Choroid plexus epithelial cell (primary cell): Measurements from ENCODE around the gene OR52J3.
"Not testable (repeated sequence)": the region's sequence is repeated elsewhere in the genome, so short reads cannot be mapped to it uniquely, and the experiment has no call there.

ENCODE experiments used
- DNase-seq: peaks from one replicate; pipeline ENCODE4 v3.0.0-alpha.2; 2010; ENCODE audit warnings: low read depth
- H3K4me3 ChIP-seq: 2 replicates; pipeline ENCODE4 v1.5.1; 2011; ENCODE audit warnings: low read depth, mild to moderate bottlenecking, control low read depth, low read length, moderate library complexity
- TF ChIP-seq, protein P1 (sequence below): conservative IDR thresholded peaks from 2 replicates; pipeline ENCODE4 v1.5.1; 2011; ENCODE audit warnings: low read depth, mild to moderate bottlenecking, control low read depth, inconsistent platforms, low read length, moderate library complexity

Gene OR52J3

DNA sequence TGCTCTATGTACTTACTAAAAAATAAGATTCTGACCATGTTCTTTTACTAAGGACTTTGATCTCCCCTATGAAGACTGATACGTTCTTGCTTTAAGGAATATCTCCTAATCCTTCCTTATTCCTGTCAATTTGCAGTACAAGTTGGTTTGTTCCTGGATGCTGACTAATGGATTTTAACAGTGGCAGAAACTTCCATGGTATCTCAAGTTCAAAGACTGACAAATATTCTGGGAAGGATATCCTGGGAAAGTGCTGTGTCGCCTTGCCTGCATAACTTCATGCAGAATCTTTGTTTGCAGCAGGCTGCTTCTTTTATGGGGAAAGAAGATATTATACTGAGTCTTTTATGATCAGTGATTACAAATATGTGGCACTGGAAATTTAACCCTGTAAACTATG lies 8.4 kb upstream of the OR52J3 start:
- TF ChIP-seq, protein P1, sequence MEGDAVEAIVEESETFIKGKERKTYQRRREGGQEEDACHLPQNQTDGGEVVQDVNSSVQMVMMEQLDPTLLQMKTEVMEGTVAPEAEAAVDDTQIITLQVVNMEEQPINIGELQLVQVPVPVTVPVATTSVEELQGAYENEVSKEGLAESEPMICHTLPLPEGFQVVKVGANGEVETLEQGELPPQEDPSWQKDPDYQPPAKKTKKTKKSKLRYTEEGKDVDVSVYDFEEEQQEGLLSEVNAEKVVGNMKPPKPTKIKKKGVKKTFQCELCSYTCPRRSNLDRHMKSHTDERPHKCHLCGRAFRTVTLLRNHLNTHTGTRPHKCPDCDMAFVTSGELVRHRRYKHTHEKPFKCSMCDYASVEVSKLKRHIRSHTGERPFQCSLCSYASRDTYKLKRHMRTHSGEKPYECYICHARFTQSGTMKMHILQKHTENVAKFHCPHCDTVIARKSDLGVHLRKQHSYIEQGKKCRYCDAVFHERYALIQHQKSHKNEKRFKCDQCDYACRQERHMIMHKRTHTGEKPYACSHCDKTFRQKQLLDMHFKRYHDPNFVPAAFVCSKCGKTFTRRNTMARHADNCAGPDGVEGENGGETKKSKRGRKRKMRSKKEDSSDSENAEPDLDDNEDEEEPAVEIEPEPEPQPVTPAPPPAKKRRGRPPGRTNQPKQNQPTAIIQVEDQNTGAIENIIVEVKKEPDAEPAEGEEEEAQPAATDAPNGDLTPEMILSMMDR, result no peak
- DNase-seq, result no peak
- no peak overlapping the region for H3K4me3 ChIP-seq

DNA sequence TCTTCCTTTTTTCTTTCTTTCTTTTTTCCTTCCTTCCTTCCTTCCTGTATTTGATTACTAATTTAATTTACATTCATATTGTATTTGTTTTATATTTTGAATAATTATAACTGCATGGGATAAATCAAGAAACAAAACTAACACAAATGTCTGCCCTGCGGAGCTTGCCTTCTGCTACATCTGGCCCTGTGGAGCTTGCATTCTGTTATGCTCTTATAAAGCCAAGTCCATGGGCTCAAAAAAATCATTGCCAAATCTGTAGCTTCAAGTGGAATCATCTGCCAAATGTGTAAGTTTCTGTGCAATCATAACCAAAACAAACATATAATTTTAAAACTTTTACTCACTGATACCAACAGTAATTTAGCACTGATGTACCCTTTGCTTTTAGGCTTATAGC lies 8.0 kb upstream of the OR52J3 start:
- TF ChIP-seq, protein P1, result no peak
- H3K4me3 ChIP-seq, result no peak overlapping the region
- DNase-seq, result no peak

DNA sequence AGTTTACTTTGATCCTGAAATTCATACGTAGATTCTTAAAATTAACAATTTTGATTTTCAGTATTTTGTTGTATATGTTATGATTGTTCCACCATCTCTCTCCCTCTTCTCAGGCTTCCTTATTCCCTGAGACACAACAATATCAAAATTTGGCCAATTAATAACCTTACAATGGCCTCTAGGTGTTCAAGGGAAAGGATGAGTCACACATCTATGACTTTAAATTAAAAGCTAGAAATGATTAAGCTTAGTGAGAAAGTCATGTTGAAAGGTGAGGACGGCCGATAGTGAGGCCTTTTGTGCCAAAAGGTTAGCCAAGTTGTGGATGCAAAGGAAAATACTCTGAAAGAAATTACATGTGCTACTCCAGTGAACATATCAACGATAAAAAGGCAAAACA lies 5.5 kb upstream of the OR52J3 start:
- TF ChIP-seq, protein P1, result no peak
- DNase-seq, result no peak
- no peak overlapping the region for H3K4me3 ChIP-seq

DNA sequence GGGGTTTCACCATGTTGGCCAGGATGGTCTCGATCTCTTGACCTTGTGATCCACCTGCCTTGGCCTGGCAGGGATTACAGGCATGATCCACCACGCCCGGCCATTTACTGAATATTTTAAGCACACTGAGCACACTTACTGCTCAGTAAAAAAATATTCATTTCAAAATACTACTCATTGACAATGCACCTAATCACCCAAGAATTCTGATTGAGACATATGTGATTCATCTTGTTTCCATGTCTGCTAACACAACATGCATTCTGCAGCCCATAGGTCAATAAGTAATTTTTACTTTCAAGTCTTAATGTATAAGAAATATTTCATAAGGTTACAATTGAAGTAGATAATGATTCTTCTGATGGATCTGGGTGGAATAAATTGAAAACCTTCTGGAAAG lies 4.2 kb upstream of the OR52J3 start:
- DNase-seq, result peak; percentile 2
- no peak overlapping the region for H3K4me3 ChIP-seq
- TF ChIP-seq, protein P1, result no peak

DNA sequence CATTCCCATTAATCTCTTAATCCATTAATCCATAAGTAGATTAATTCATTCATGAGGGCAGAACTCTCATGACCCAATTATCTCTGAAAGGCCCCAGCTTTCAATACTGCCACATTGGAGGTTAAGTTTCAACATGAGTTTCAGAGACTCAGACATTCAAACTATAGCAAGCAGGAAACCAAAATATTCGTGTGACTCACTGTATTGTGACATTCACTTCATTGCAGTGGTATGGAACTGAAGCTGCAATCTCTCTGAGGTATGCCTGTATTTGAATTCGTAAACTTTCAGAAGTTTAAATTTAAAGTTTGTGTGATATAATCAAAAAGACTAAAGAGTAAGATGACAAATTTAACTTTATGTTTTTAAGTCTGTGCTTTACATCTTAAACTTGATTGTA lies 2.9 kb upstream of the OR52J3 start:
- TF ChIP-seq, protein P1, result no peak
- DNase-seq, result peak; percentile 48
- H3K4me3 ChIP-seq, result no peak overlapping the region

DNA sequence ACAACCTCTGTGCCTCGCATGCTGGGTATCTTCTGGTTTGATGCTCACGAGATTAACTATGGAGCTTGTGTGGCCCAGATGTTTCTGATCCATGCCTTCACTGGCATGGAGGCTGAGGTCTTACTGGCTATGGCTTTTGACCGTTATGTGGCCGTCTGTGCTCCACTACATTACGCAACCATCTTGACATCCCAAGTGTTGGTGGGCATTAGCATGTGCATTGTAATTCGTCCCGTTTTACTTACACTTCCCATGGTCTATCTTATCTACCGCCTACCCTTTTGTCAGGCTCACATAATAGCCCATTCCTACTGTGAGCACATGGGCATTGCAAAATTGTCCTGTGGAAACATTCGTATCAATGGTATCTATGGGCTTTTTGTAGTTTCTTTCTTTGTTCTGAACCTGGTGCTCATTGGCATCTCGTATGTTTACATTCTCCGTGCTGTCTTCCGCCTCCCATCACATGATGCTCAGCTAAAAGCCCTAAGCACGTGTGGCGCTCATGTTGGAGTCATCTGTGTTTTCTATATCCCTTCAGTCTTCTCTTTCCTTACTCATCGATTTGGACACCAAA lies 516 bp downstream of the OR52J3 start:
- no peak overlapping the region for H3K4me3 ChIP-seq
- DNase-seq, result no peak
- TF ChIP-seq, protein P1, result no peak

DNA sequence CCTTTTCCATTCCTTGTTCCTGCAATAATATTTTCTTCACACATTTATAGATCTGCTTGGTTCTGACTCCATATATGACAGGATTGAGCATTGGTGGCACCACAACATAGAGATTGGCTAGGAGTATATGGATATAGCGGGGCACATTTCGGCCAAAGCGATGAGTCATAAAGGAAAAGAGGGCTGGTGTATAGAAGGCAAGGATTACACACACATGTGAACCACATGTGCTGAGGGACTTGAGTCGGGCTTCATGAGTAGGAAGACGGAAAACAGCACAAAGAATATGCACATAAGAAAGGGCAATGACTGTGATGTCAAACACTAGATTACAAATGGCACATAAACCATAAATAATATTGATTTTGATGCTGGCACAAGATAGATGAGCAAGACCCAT lies 12.4 kb downstream of the OR52J3 start:
- not testable (repeated sequence) for H3K4me3 ChIP-seq

More for the DNA sequence above, 12.4 kb downstream of the OR52J3 start:
- DNase-seq, result not testable (repeated sequence)
